ENCODE measurements around the gene DGCR6L.

- TF ChIP-seq POLR2A (IDR thresholded peaks at IDR 0.05), result no peak
- TF ChIP-seq CTCF (IDR thresholded peaks at IDR 0.05), result no peak
- no peak for TF ChIP-seq POLR2AphosphoS5 (IDR thresholded peaks at IDR 0.05)
- no peak for TF ChIP-seq EP300 (IDR thresholded peaks at IDR 0.05)
Measured at GRCh38 chr22:20272174-20272573, 47.7 kb downstream of the DGCR6L start.
